Panc1 (cell line): ENCODE results near the gene MTG1.

Source experiments
- CTCF ChIP-seq: fragments of 450-650 bp; IDR thresholded peaks from 2 replicates; pipeline ENCODE4 v1.5.1; 2017; ENCODE audit warnings: mild to moderate bottlenecking
- POLR2AphosphoS5 ChIP-seq: IDR thresholded peaks from 2 replicates; pipeline ENCODE4 v1.6.1; 2012; ENCODE audit warnings: mild to moderate bottlenecking, low read depth, low read length, moderate library complexity
- TCF7L2 ChIP-seq: IDR thresholded peaks from 2 replicates; pipeline ENCODE4 v1.6.1; 2011; ENCODE audit warnings: mild to moderate bottlenecking, low read depth, low read length, inconsistent platforms
- TF ChIP-seq, protein P1 (sequence below), 2 experiments: IDR thresholded peaks; 2 replicates each; pipeline ENCODE4 v1.6.1; 2011 to 2012; ENCODE audit warnings: low read depth in 2 of 2, control low read depth in 1 of 2, low read length in 1 of 2, mild to moderate bottlenecking in 1 of 2, moderate library complexity in 1 of 2; ENCODE audit not compliant: insufficient read depth in 1 of 2

- TF ChIP-seq CTCF = no peak
- TF ChIP-seq POLR2AphosphoS5 = no peak
- TF ChIP-seq TCF7L2 = no peak
- TF ChIP-seq, protein P1, sequence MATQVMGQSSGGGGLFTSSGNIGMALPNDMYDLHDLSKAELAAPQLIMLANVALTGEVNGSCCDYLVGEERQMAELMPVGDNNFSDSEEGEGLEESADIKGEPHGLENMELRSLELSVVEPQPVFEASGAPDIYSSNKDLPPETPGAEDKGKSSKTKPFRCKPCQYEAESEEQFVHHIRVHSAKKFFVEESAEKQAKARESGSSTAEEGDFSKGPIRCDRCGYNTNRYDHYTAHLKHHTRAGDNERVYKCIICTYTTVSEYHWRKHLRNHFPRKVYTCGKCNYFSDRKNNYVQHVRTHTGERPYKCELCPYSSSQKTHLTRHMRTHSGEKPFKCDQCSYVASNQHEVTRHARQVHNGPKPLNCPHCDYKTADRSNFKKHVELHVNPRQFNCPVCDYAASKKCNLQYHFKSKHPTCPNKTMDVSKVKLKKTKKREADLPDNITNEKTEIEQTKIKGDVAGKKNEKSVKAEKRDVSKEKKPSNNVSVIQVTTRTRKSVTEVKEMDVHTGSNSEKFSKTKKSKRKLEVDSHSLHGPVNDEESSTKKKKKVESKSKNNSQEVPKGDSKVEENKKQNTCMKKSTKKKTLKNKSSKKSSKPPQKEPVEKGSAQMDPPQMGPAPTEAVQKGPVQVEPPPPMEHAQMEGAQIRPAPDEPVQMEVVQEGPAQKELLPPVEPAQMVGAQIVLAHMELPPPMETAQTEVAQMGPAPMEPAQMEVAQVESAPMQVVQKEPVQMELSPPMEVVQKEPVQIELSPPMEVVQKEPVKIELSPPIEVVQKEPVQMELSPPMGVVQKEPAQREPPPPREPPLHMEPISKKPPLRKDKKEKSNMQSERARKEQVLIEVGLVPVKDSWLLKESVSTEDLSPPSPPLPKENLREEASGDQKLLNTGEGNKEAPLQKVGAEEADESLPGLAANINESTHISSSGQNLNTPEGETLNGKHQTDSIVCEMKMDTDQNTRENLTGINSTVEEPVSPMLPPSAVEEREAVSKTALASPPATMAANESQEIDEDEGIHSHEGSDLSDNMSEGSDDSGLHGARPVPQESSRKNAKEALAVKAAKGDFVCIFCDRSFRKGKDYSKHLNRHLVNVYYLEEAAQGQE (IDR thresholded peaks at IDR 0.05; ENCODE audit: insufficient read depth in 1 of 2, low read depth in 2 of 2, low read length in 1 of 2) = no peak
Observed at GRCh38 chr10:133350950-133351329, 43.0 kb upstream of the MTG1 start.
